ENCODE data around the gene KRT9. TPM values are rescaled to one million over a fixed set of nuclear protein-coding genes. Genes with fewer than 3 reads are reported as not detected.
A peak's percentile ranks its signal among the peaks of the same experiment; 100 is the strongest.
"Not testable (repeated sequence)": the region's sequence is repeated elsewhere in the genome, so short reads cannot be mapped to it uniquely, and the experiment has no call there.

Gene KRT9
- total RNA-seq, 1 experiment from 2014 or later = not detected

GRCh38 chr17:41589301-41589700 lies 17.4 kb upstream of the KRT9 start:
- H3K27me3 ChIP-seq (replicated peaks) = no peaks in the 10 kb centered on the region
- H3K4me1 ChIP-seq (replicated peaks) = no peaks in the 10 kb centered on the region
- H3K27ac ChIP-seq = no peak overlapping the region
- no peak for DNase-seq (ENCODE audit: low read depth in 1 of 2, low spot score in 2 of 2)
- no peak overlapping the region for H3K4me3 ChIP-seq
- no peaks in the 10 kb centered on the region for H3K9me3 ChIP-seq (replicated peaks)
- H3K36me3 ChIP-seq = no peaks in the 10 kb centered on the region

- no peak overlapping the region for H3K27ac ChIP-seq
- H3K36me3 ChIP-seq = no peaks in the 10 kb centered on the region
- H3K4me3 ChIP-seq = no peak overlapping the region
- no peaks in the 10 kb centered on the region for H3K9me3 ChIP-seq (replicated peaks)
- no peaks in the 10 kb centered on the region for H3K27me3 ChIP-seq (replicated peaks)
- no peaks in the 10 kb centered on the region for H3K4me1 ChIP-seq (replicated peaks)
- no peak for DNase-seq (ENCODE audit: low read depth in 1 of 2, low spot score in 2 of 2)
These were observed 16.4 kb upstream of the KRT9 start for GRCh38 chr17:41588126-41588810.

- Histone ChIP-seq H3K4me1 (replicated peaks) (no peaks in the 10 kb centered on the region), H3K9me3 (replicated peaks) (no peaks in the 10 kb centered on the region), H3K27me3 (replicated peaks) (no peaks in the 10 kb centered on the region), H3K27ac (no peak within 1 kb of the TSS), H3K4me3 (no peak within 1 kb of the TSS), H3K36me3 (no peaks in the 10 kb centered on the region)
- no peak for DNase-seq (ENCODE audit: low read depth in 1 of 2, low spot score in 2 of 2)
These were observed 15.1 kb upstream of the KRT9 start, which contains the start of gene KRT14 for GRCh38 chr17:41586863-41587495. Gene KRT14 (minus strand): TSS chr17:41586895. CDS start chr17:41586834, 61 bp downstream.

GRCh38 chr17:41585301-41586056 lies 13.6 kb upstream of the KRT9 start:
- no peaks in the 10 kb centered on the region for H3K27me3 ChIP-seq (replicated peaks)
- H3K9me3 ChIP-seq (replicated peaks) = no peaks in the 10 kb centered on the region
- no peaks in the 10 kb centered on the region for H3K36me3 ChIP-seq
- no peak for DNase-seq (ENCODE audit: low read depth in 1 of 2, low spot score in 2 of 2)
- no peak overlapping the region for H3K4me3 ChIP-seq
- H3K4me1 ChIP-seq (replicated peaks) = 0 out of 2 replicates have a peak, but pooled peaks cover 3% of the 10 kb centered on the region
- no peak overlapping the region for H3K27ac ChIP-seq

GRCh38 chr17:41584331-41584927 lies 12.6 kb upstream of the KRT9 start:
- not testable (repeated sequence) for H3K27ac ChIP-seq; H3K36me3 ChIP-seq; H3K27me3 ChIP-seq (replicated peaks); DNase-seq (ENCODE audit: low read depth in 1 of 2, low spot score in 2 of 2); H3K4me3 ChIP-seq; H3K9me3 ChIP-seq (replicated peaks)
- H3K4me1 ChIP-seq (replicated peaks) = peaks cover 11% of the 10 kb centered on the region

- H3K27me3 ChIP-seq (replicated peaks) = no peaks in the 10 kb centered on the region
- DNase-seq (ENCODE audit: low read depth in 1 of 2, low spot score in 2 of 2) = no peak
- no peaks in the 10 kb centered on the region for H3K9me3 ChIP-seq (replicated peaks)
- no peak overlapping the region for H3K4me3 ChIP-seq
- no peaks in the 10 kb centered on the region for H3K36me3 ChIP-seq
- H3K27ac ChIP-seq = no peak overlapping the region
- H3K4me1 ChIP-seq (replicated peaks) = peaks cover 13% of the 10 kb centered on the region
These were observed 11.6 kb upstream of the KRT9 start for GRCh38 chr17:41583137-41584127.

- peaks cover 13% of the 10 kb centered on the region for H3K4me1 ChIP-seq (replicated peaks)
- not testable (repeated sequence) for H3K27ac ChIP-seq; DNase-seq (ENCODE audit: low read depth in 1 of 2, low spot score in 2 of 2); H3K36me3 ChIP-seq; H3K27me3 ChIP-seq (replicated peaks); H3K4me3 ChIP-seq; H3K9me3 ChIP-seq (replicated peaks)
These were observed 10.5 kb upstream of the KRT9 start for GRCh38 chr17:41582061-41582968.

- H3K4me1 ChIP-seq (replicated peaks) = peaks cover 13% of the 10 kb centered on the region
- H3K27me3 ChIP-seq (replicated peaks) = no peaks in the 10 kb centered on the region
- no peaks in the 10 kb centered on the region for H3K36me3 ChIP-seq
- H3K9me3 ChIP-seq (replicated peaks) = no peaks in the 10 kb centered on the region
- no peak overlapping the region for H3K27ac ChIP-seq
- H3K4me3 ChIP-seq = no peak overlapping the region
- no peak for DNase-seq (ENCODE audit: low read depth in 1 of 2, low spot score in 2 of 2)
These were observed 9.7 kb upstream of the KRT9 start for GRCh38 chr17:41581366-41582060.

- H3K36me3 ChIP-seq = no peaks in the 10 kb centered on the region
- peaks cover 13% of the 10 kb centered on the region for H3K4me1 ChIP-seq (replicated peaks)
- no peaks in the 10 kb centered on the region for H3K9me3 ChIP-seq (replicated peaks)
- H3K27me3 ChIP-seq (replicated peaks) = no peaks in the 10 kb centered on the region
- H3K4me3 ChIP-seq = no peak overlapping the region
- DNase-seq (ENCODE audit: low read depth in 1 of 2, low spot score in 2 of 2) = no peak
- H3K27ac ChIP-seq = no peak overlapping the region
These were observed 9.0 kb upstream of the KRT9 start for GRCh38 chr17:41580687-41581365.

- H3K36me3 ChIP-seq = no peaks in the 10 kb centered on the region
- H3K4me1 ChIP-seq (replicated peaks) = peaks cover 13% of the 10 kb centered on the region
- H3K9me3 ChIP-seq (replicated peaks) = no peaks in the 10 kb centered on the region
- H3K4me3 ChIP-seq = no peak overlapping the region
- no peak for DNase-seq (ENCODE audit: low read depth in 1 of 2, low spot score in 2 of 2)
- no peaks in the 10 kb centered on the region for H3K27me3 ChIP-seq (replicated peaks)
- H3K27ac ChIP-seq = no peak overlapping the region
These were observed 8.4 kb upstream of the KRT9 start for GRCh38 chr17:41580244-41580575.

GRCh38 chr17:41579484-41580243 lies 7.8 kb upstream of the KRT9 start:
- peak; percentile 87 to 89 for DNase-seq (ENCODE audit: low read depth in 1 of 2, low spot score in 2 of 2)
- peaks cover 13% of the 10 kb centered on the region for H3K4me1 ChIP-seq (replicated peaks)
- H3K27me3 ChIP-seq (replicated peaks) = no peaks in the 10 kb centered on the region
- no peaks in the 10 kb centered on the region for H3K9me3 ChIP-seq (replicated peaks)
- no peak overlapping the region for H3K27ac ChIP-seq
- no peaks in the 10 kb centered on the region for H3K36me3 ChIP-seq
- H3K4me3 ChIP-seq = no peak overlapping the region

All from SJSA1 (cell line).